PC-3 (cell line): ENCODE results near the gene DNAJC8. TPM values are rescaled to one million over a fixed set of nuclear protein-coding genes. Genes with fewer than 3 reads are reported as not detected.

Source experiments
- ATAC-seq: fragments of 200-7000 bp; cut with Tn5 transposase; 2 replicates; pipeline ENCODE4 v1.9.1; 2020; ENCODE audit warnings: mild to moderate bottlenecking, moderate library complexity
- BruUV-seq: library from RNA; stranded (reverse); fragments of 400-500 nt; replicated peaks from 2 replicates; lab custom pipeline; 2021; lab: Mats Ljungman, UMichigan
- CTCF ChIA-PET: fragments of 300-600 bp; sonication (Branson Sonifier 250); formaldehyde crosslinking; loops from one replicate; lab custom pipeline; 2022; ENCODE audit warnings: antibody characterized with exemption; lab: Charles Lee
- POLR2A ChIA-PET: fragments of 300-600 bp; sonication (Branson Sonifier 250); formaldehyde crosslinking; loops from one replicate; lab custom pipeline; 2022; ENCODE audit warnings: antibody characterized with exemption; ENCODE audit not compliant: unreplicated experiment; lab: Charles Lee
- DNase-seq: peaks from one replicate; pipeline ENCODE4 v3.0.0-alpha.2; 2015
- H2AFZ ChIP-seq: fragments of 300-600 bp; sonication (generic); 2 replicates; pipeline ENCODE4 v1.6.0; 2016; ENCODE audit warnings: antibody characterized with exemption, low read length
- H3F3A ChIP-seq: fragments of 300-600 bp; sonication (generic); one replicate; pipeline ENCODE4 v1.6.0; 2017; ENCODE audit warnings: antibody characterized with exemption, low read length, control low read depth, mild to moderate bottlenecking; ENCODE audit not compliant: unreplicated experiment
- H3K27ac ChIP-seq: fragments of 300-600 bp; sonication (generic); 2 replicates; pipeline ENCODE4 v1.5.1; 2016; ENCODE audit warnings: mild to moderate bottlenecking, low read length
- H3K27me3 ChIP-seq: fragments of 300-600 bp; sonication (generic); 2 replicates; pipeline ENCODE4 v1.6.1; 2016; ENCODE audit warnings: low read length, mixed read lengths
- H3K36me3 ChIP-seq: fragments of 300-600 bp; sonication (generic); 2 replicates; pipeline ENCODE4 v1.6.1; 2016; ENCODE audit warnings: low read depth, mixed run types, low read length, mixed read lengths
- H3K4me1 ChIP-seq: fragments of 300-600 bp; sonication (generic); 2 replicates; pipeline ENCODE4 v1.5.1; 2016; ENCODE audit warnings: low read length; ENCODE audit not compliant: insufficient read depth
- H3K4me2 ChIP-seq: fragments of 300-600 bp; sonication (generic); 2 replicates; pipeline ENCODE4 v1.6.0; 2016; ENCODE audit warnings: low read length
- H3K4me3 ChIP-seq: fragments of 300-600 bp; sonication (generic); 2 replicates; pipeline ENCODE4 v1.5.1; 2016; ENCODE audit warnings: mild to moderate bottlenecking, low read length, mixed read lengths
- H3K79me2 ChIP-seq: fragments of 300-600 bp; sonication (generic); 2 replicates; pipeline ENCODE4 v1.6.1; 2017; ENCODE audit warnings: low read length, mixed read lengths
- H3K9ac ChIP-seq: fragments of 300-600 bp; sonication (generic); 2 replicates; pipeline ENCODE4 v1.6.0; 2016; ENCODE audit warnings: mild to moderate bottlenecking, low read length
- H3K9me2 ChIP-seq: fragments of 300-600 bp; sonication (generic); replicated peaks from 2 replicates; pipeline ENCODE4 v1.6.1; 2016; ENCODE audit warnings: mixed run types, low read length, mixed read lengths
- H3K9me3 ChIP-seq: fragments of 300-600 bp; sonication (generic); 2 replicates; pipeline ENCODE4 v1.6.1; 2016; ENCODE audit warnings: low read length, mixed read lengths
- H4K20me1 ChIP-seq: fragments of 300-600 bp; sonication (generic); 2 replicates; pipeline ENCODE4 v1.6.1; 2016; ENCODE audit warnings: low read length, mixed read lengths
- CTCF ChIP-seq: fragments of 300-600 bp; sonication (generic); conservative IDR thresholded peaks from 2 replicates; pipeline ENCODE4 v1.5.1; 2017; ENCODE audit warnings: antibody characterized with exemption, low read depth, mild to moderate bottlenecking, low read length
- EZH2 ChIP-seq: fragments of 300-600 bp; sonication (generic); IDR thresholded peaks from one replicate; pipeline ENCODE4 v1.6.1; 2017; ENCODE audit warnings: antibody characterized with exemption, mild to moderate bottlenecking, low read length; ENCODE audit not compliant: unreplicated experiment
- EZH2phosphoT487 ChIP-seq: fragments of 300-600 bp; sonication (generic); IDR thresholded peaks from 2 replicates; pipeline ENCODE4 v1.6.1; 2018; ENCODE audit warnings: mild to moderate bottlenecking, antibody characterized with exemption, low read length, borderline replicate concordance
- intact Hi-C: fragments of 100-400 bp; cut with micrococcal nuclease; formaldehyde crosslinking; loops from 2 replicates; pipeline ENCODE4 v1.9.0; 2023
- total RNA-seq: library from RNA; depleted of rRNA; stranded (reverse); fragments of >200 nt; gene quantifications from 2 replicates; pipeline ENCODE4 v1.2.3, GENCODE V29; 2014

Gene DNAJC8
- total RNA-seq, 1 experiment from 2014 or later = 63.6 TPM

GRCh38 chr1:28199328-28200233, 33.2 kb downstream of the DNAJC8 start:
- DNase-seq (no peak), ATAC-seq (no peak)
- H3K4me1 ChIP-seq = no peaks in the 10 kb centered on the region
- no peak overlapping the region for H3K4me2 ChIP-seq
- H4K20me1 ChIP-seq = no peaks in the 10 kb centered on the region
- intact Hi-C loops = loop anchor here (10.0 kb wide), 1 partner anchor 345 kb away; no protein-coding TSS in a partner anchor
- H3K9ac ChIP-seq = no peak overlapping the region
- CTCF ChIA-PET = no interaction called here
- H2AFZ ChIP-seq = no peak overlapping the region
- BruUV-seq = no TSS peak
- no peak overlapping the region for H3K27ac ChIP-seq
- H3K9me2 ChIP-seq = no peaks in the 10 kb centered on the region
- H3F3A ChIP-seq = no peaks in the 10 kb centered on the region
- TF ChIP-seq CTCF (no peak), EZH2phosphoT487 (no peak), EZH2 (no peak)
- H3K79me2 ChIP-seq = no peaks in the 10 kb centered on the region
- POLR2A ChIA-PET = no interaction called here
- no peak overlapping the region for H3K4me3 ChIP-seq
- peaks cover 39% of the 10 kb centered on the region for H3K36me3 ChIP-seq
- H3K9me3 ChIP-seq = no peaks in the 10 kb centered on the region
- no peaks in the 10 kb centered on the region for H3K27me3 ChIP-seq

DNA sequence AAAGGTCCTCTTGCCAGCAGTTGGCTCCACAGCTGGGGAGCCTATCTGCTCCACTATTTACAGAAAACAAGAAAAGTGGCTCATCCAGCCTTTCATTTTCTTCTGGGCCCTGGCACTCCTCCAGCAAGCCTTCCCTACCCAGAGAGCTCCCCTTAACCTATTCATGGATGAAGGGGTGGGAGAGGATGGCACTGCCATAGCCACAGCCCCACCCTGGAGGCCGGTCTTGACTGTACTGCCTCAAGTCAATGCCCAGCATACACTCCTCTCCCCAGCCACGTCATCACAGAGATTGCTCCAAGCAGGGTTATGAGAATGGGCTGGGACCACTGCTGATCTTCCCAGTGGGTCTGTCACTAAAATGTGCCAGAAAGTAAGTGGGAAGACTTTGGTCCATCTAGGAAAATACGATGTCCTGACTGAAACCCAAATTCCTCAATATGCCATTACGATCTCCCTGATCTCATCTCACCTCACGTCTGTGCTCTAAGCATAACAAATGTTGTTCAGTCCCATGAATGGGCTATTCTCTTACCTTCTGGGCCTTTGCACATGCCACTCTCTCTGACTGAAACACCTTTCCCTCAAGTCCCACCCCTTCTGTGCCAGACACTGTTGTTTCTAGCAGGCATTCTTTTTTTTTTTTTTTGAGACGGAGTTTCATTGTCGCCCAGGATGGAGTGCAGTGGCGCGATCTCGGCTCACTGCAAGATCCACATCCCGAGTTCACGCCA, 35.0 kb downstream of the DNAJC8 start:
- no TSS peak for BruUV-seq
- H3K4me1 ChIP-seq = peaks cover 11% of the 10 kb centered on the region
- no peaks in the 10 kb centered on the region for H3K9me3 ChIP-seq
- ChIA-PET CTCF (no interaction called here), POLR2A (no interaction called here)
- no peak overlapping the region for H3K4me2 ChIP-seq
- no peak overlapping the region for H2AFZ ChIP-seq
- no peak overlapping the region for H3K9ac ChIP-seq
- no peak for ATAC-seq
- intact Hi-C loops = no loop called here
- H3K27me3 ChIP-seq = no peaks in the 10 kb centered on the region
- H3K9me2 ChIP-seq = no peaks in the 10 kb centered on the region
- no peak overlapping the region for H3K27ac ChIP-seq
- H3K79me2 ChIP-seq = no peaks in the 10 kb centered on the region
- no peaks in the 10 kb centered on the region for H4K20me1 ChIP-seq
- no peak for TF ChIP-seq EZH2phosphoT487
- TF ChIP-seq EZH2 = no peak
- TF ChIP-seq CTCF = no peak
- H3F3A ChIP-seq = no peaks in the 10 kb centered on the region
- DNase-seq = no peak
- H3K36me3 ChIP-seq = peaks cover 25% of the 10 kb centered on the region; the same call in 1 of the 2 replicates
- no peak overlapping the region for H3K4me3 ChIP-seq
